LHCN-M2 (cell line): ENCODE results near the gene LIPF. TPM values are rescaled to one million over a fixed set of nuclear protein-coding genes. Genes with fewer than 3 reads are reported as not detected.
"Not testable (repeated sequence)": the region's sequence is repeated elsewhere in the genome, so short reads cannot be mapped to it uniquely, and the experiment has no call there.

Experiments used
- DNase-seq: peaks from one replicate; pipeline ENCODE4 v3.0.0-alpha.2; 2012; ENCODE audit warnings: low read depth
- total RNA-seq: library from RNA; depleted of rRNA; stranded (reverse); fragments of >200 nt; gene quantifications from 2 replicates; pipeline ENCODE4 v1.2.3, GENCODE V29; 2014; rRNA removed

LIPF gene
- total RNA-seq, 1 experiment from 2014 or later, result not detected

DNA sequence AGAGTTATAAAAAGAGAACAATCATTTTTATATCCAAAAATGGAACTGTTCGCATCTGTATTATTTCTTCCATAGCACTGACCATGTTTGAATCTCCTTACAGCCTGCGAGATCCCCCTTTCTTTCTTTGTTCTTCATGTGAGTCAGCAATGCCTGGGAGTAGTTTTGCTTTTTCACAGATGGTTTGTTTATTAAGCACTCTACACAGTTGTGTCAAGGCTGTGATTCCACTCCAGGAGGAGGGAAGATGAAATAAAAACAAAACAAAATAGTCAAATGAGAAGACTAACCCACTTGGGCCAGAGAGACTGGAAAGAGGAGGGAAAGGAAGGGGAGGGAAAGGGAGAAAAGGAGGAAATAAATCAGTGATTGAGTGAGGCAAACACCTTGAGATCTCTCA, 7.8 kb downstream of the LIPF start:
- peak; percentile 53 for DNase-seq

DNA sequence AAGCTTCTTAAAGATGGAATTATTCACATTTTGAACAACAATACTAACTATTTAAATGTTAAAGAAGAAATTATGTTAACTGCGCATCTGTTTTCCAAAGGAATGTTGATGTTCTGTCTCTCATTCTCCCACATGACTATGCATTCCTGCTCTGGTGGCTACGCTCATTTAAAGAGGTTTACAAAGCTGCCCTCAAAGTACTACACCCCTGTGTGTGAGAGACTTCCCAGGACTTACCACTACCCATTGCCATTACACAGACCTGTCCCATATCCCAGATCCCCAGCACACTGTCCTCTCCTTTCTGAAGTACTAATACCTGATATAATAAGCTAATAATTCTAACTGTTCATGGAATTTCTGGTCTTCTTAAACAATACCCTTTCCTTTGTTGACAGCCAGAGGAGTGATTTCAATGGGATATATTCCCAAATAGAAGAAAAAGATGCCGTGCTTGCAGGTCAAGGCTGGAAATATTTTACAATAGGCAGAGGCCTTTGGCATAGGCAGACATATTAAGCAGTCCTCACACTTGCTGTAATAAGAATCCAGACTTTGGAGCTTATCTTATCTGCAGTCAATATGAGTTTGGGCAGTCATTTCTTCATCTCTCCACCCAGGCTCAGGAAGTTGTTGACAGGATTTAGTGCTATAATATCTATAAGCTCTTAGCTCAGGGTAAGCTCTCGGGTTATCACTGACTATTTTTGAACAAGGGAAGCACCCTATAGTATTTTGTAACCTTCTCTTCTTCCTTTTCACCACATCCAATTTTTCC, 12.2 kb downstream of the LIPF start:
- no peak for DNase-seq

DNA sequence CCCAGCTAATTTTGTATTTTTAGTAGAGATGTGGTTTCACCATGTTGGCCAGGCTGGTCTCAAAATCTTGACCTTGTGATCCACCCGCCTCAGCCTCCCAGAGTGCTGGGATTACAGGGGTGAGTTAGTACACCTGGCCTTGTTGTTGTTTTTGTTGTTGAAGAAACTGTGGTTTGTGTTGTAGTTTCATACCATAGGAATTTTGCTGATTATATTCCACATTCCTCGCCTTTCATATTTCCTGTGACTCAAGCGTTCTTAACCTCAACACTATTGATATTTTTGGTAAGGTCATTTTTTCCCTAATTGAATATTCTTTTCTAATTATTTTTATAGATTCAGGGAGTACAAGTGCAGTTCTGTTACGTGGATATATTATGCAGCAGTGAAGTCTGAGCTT, 16.7 kb downstream of the LIPF start:
- peak; percentile 59 for DNase-seq

GRCh38 chr10:88682491-88682890, 18.2 kb downstream of the LIPF start:
- DNase-seq, result no peak

GRCh38 chr10:88687853-88688467, 23.7 kb downstream of the LIPF start:
- DNase-seq, result no peak

DNA sequence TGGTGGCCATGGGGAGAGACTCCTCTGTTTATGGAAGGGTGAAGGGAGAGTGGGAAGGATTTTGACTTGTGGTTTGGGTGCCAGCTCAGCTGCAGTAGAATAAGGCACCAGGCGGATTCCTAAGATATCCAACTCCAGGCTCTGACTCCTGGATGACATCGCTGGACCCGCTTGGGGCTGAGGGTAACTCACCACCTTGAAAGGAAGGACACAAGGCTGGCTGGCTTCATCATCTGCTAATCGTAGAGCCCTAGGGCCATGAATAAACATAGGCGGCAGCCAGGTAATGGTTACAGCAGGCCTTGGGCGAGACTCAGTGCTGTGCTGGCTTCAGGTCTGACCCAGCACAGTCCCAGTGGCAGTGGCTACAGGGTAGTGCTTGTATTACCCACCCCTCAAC, 25.1 kb downstream of the LIPF start:
- no peak for DNase-seq

DNA sequence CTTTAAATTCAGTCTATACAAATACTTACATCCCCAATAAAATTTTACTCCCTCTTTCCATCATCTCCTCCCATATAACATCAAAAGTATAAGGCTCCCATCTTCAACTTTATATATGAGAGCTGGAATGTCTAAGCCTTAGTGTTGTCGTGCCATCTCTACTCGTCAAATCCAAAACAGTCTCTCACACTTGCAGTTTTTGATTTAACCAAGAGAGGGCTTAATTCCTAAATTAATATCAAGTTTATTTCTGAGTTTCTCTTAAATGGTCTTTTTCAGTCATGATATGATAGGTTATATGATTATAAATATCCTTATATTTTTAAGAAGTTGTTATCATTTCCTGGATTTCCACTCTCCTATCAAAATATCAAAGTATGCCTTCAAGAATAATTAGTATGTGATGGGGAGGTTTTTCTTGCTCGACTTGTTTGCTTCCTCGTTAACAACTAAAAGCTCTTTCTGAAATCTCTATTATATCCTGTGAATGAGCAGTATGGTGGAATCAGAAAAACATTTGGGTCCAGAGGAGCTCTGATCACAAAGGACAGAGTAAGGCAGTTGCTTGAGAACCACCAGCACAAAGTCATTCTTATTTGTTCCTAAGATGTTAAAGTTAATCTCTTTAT, 29.3 kb downstream of the LIPF start:
- DNase-seq, result peak; percentile 43

DNA sequence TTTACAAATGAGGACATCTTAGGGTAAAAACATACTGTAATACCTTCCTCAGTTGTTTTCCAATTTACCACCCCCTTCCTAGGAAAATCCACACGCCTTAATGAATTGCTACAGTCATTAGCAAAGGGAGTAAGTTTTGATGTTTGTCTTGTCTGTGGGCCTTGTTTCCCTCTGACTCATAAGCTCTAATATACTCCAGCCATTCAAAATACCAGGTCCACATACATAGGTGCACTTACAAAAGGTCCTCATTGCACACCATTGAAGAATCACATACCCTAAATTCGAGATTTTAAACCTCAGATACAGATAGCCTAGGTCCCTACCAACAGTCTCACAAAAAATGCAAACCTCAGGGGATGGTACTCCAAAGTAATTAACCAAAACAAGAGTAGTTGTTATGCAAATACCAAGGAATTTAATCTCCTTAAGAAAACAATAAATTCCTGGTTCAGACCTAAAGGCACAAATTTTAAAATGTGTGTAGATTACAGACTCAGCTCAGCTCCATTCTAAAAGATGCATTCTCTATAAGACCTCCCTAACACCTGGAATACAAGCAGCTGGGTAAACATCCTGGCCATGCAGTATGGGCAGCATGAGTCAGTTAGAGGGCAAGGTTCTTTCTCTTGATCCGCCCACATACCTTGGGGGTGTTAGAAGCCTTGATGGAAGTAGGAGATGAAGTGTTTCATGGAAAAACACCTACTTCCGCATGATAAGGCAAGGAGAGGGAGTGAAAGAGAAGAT, 38.8 kb downstream of the LIPF start:
- peak; percentile 94 for DNase-seq

GRCh38 chr10:88705958-88706357, 41.7 kb downstream of the LIPF start, which contains the start of gene LIPK:
Gene LIPK (plus strand): TSS chr10:88706249. CDS start chr10:88724544, 18,295 bp downstream.
- no peak for DNase-seq

DNA sequence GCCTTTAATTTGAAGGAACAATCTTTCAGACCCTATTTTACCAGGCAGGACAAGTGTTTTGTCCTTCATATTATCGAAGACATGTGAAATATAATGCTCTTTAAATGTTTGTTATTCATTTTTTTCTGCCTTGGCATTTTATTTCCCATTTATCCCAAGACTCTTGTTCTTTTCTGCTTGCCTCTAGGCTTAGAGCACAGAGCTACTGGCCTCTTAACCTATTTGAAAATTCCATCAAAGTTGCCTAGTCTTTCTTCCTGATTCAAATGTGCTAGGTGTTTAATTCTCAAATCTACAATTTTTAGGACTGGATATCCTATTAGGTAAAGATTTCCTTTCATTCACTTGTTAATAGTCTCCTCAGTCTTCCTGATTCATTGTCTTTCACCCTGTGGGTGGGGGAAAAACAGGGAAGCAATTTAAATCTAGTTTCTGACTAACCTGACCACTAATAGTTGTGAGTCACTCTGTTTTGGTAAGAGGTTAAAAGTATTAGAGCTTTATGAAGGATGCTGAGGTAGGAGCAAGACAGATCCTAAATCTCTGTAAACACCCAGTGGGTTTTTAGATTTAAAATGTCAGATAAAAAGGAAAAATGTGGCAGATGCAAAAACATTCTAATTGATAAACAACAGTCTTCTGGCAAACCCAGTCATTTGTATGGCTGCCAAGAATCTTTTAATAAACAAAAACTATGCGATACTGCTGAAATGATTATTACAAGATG, 43.4 kb downstream of the LIPF start:
- DNase-seq, result peak; percentile 93

GRCh38 chr10:88709361-88709760, 45.1 kb downstream of the LIPF start:
- not testable (repeated sequence) for DNase-seq

DNA sequence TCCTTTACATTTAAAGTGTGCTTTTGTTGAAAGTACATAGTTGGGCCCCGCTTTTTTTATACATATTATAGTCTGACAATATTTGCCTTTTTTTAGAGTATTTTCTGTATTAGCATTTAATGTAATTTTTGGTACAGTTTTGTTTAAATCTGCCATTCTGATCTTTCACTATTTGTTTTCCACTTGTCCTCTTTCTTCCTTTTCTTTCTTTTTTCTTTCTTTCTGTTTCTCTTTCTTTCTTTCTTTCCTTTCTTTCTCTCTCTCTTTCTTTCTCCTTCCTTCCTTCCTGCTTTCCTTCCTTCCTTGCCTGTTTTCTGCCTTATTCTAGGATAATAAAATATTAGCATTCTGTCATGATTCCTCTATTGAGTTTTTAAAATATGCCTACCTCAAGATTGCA, 51.3 kb downstream of the LIPF start:
- DNase-seq, result no peak

DNA sequence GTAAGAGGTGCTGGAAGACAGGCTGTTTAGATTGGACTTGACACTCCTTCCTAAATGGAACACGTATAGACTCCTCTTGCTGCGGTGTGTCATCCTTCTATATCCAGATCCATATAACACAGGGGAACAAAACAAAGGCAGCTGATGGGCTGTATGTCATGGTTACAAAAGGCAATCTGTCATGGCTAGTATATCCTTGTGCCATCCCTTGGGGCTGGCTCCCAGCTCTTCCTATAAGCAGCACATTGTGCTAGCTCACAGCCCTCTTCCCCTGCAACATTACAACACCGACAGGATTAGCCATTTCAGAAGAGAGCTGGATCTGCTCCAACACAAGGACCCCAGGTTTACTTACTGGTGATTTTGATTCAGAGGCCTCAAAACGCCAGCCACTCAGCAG, 57.1 kb downstream of the LIPF start:
- no peak for DNase-seq

GRCh38 chr10:88725798-88726197, 61.6 kb downstream of the LIPF start:
- no peak for DNase-seq

DNA sequence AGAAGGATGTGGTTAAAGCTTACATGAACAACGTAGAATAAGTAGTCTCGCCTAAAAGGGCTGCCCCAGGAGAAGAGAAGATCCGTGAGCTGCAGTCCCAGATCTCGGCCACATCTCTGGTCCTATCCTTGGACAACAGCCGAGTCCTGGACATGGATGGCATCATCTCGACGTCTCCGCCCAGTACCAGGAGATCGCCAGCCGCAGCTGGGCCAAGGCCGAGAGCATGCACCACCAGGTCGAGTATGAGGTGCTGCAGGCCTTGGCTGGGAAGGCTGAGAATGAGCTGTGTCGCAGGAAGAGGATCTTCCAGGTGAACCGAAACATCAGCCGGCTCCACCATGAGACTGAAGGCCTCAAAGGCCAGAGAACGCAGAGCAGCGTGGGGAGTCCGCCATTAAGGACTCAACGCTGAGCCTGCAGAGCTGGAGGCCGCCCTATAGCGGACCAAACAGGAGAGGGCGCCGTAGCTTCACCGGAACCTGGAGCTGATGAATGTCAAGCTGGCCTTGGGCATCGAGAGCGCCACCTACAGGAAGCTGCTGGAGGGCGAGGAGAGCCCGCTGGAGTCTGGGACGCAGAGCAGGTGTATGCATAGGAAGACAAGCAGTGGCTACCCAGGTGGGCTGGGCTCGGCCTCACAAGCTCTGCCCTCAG, 64.0 kb downstream of the LIPF start:
- peak; percentile 10 for DNase-seq

Other genes with a start within 250 kb of the LIPF start
- not detected in 2 replicates for gene RNLS, start 81.1 kb upstream of the LIPF start, total RNA-seq
- not detected in 2 replicates for gene LIPJ, start 77.7 kb upstream of the LIPF start, total RNA-seq
- 0.17 TPM in 1 of 2 replicates, not detected in the other for gene LIPK, start 41.8 kb downstream of the LIPF start, total RNA-seq
- not detected in 2 replicates for gene LIPN, start 95.6 kb downstream of the LIPF start, total RNA-seq
- not detected in 2 replicates for gene LIPM, start 138.3 kb downstream of the LIPF start, total RNA-seq
- gene ANKRD22, start 187.4 kb downstream of the LIPF start, total RNA-seq, result 0.38 and 0.46 TPM in 2 replicates
- 57.1 and 69.0 TPM in 2 replicates for gene STAMBPL1, start 215.8 kb downstream of the LIPF start, total RNA-seq